ENCODE results near the gene GNAQ. TPM values are rescaled to one million over a fixed set of nuclear protein-coding genes. Genes with fewer than 3 reads are reported as not detected.

The GNAQ gene
- polyA plus RNA-seq, 1 donor (not counting 4 experiments of a cell fraction or from before 2014, with no cell fraction given) = 64.3 TPM

DNA sequence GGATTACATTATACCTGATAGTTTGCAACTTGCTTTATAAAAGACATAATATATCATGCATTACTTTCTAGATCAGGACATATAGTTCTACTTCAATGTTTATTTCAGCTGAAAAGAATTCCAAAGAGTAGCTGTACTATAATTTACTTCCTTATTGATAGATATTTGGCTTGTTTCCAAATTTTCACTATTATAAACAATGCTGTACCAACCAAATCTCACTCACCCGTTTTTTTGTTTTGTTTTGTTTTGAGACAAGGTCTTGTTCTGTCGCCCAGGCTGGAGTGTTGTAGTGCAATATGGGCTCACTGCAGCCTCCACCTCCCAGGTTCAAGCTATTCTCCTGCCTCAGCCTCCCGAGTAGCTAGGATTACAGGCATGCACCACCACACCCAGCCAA lies 132.7 kb downstream of the GNAQ start:
- H3K9me1 ChIP-seq (ENCODE audit: control insufficient read depth, extremely low read depth, insufficient read depth, low read length) = peaks cover 2% of the 10 kb centered on the region
- H3K4me3 ChIP-seq (ENCODE audit: control insufficient read depth in 2 of 3, extremely low read depth in 1 of 3, insufficient read depth in 2 of 3, low read depth in 1 of 3, low read length in 3 of 3) = no peak overlapping the region
- no peak for TF ChIP-seq EZH2 (IDR thresholded peaks at IDR 0.05; ENCODE audit: low read length)
- TF ChIP-seq CTCF (optimal IDR thresholded peaks at IDR 0.05 in 1 of 3, IDR thresholded peaks at IDR 0.05 in 1 of 3, conservative IDR thresholded peaks at IDR 0.05 in 1 of 3; ENCODE audit: extremely low read depth in 1 of 3, insufficient read depth in 2 of 3, low read length in 3 of 3) = no peak
- no peaks in the 10 kb centered on the region for H3K27me3 ChIP-seq (ENCODE audit: control insufficient read depth, extremely low read depth, insufficient read depth, low read length)
- no peak overlapping the region for H3K4me2 ChIP-seq (ENCODE audit: control insufficient read depth, extremely low read depth, insufficient read depth, low read depth, low read length)
- H3K79me2 ChIP-seq (ENCODE audit: control insufficient read depth, insufficient read depth, low read length) = peaks cover 13% of the 10 kb centered on the region
- H3K27ac ChIP-seq (ENCODE audit: control insufficient read depth, insufficient read depth, low read length) = no peak overlapping the region
- peaks cover 11% of the 10 kb centered on the region for H3K4me1 ChIP-seq (ENCODE audit: control insufficient read depth, extremely low read depth, insufficient read depth, low read length)
- no peak overlapping the region for H3K9ac ChIP-seq (ENCODE audit: control insufficient read depth, extremely low read depth, insufficient read depth, low read length)
- H4K20me1 ChIP-seq (ENCODE audit: control insufficient read depth, extremely low read depth, insufficient read depth, low read length) = no peaks in the 10 kb centered on the region
- dilution Hi-C loops (cut with MboI; ENCODE audit: extremely low pct_ligation_motif_present, low sequenced_read_pairs) = no loop called here
- FAIRE-seq (no peak), DNase-seq (ENCODE audit: low read depth, low spot score) (no peak)
- H3K36me3 ChIP-seq (ENCODE audit: control insufficient read depth in 2 of 2, extremely low read depth in 1 of 2, insufficient read depth in 2 of 2, low read length in 2 of 2) = peaks cover 0 to 5% of the 10 kb centered on the region in 2 experiments
- no peak overlapping the region for H2AFZ ChIP-seq (ENCODE audit: control insufficient read depth, low read length)
- no peaks in the 10 kb centered on the region for H3K9me3 ChIP-seq (ENCODE audit: control insufficient read depth, low read depth, low read length)

DNA sequence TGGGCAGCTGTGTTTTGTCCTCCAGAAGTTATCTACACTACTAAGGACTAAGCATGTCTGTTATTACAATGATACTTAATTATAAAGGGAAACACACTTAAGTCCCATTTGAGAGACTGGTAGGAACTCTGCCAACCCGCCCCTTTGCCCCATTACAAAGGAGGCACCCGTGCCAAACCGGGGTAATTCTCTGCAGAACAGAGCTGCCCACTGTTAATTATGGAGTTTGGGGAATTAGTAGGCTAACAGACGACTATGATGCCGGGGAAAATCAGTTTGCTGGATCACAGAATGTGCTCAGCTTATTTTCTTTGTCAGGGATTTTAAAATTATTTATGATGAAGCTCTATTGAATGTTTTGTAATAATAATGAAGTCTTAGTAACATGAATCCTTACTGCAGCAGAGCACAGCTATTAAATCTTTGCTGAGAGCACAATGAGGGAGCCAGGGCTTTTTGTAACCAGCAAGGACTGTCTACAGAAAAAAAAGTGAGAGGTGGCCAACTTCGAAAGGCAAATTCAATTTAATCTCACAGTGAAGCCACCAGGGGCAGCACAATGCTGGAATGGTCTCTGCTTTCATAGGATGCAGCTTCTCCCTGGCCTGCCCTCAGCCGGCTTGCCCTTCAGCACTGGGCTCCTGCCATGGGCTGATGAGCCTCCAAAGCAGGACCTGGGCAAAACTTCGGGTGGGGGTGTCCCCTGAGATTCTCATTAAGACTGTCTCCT lies 134.5 kb downstream of the GNAQ start:
- no peaks in the 10 kb centered on the region for H4K20me1 ChIP-seq (ENCODE audit: control insufficient read depth, extremely low read depth, insufficient read depth, low read length)
- no peak overlapping the region for H3K27ac ChIP-seq (ENCODE audit: control insufficient read depth, insufficient read depth, low read length)
- no peak for TF ChIP-seq EZH2 (IDR thresholded peaks at IDR 0.05; ENCODE audit: low read length)
- TF ChIP-seq CTCF (optimal IDR thresholded peaks at IDR 0.05 in 1 of 3, IDR thresholded peaks at IDR 0.05 in 1 of 3, conservative IDR thresholded peaks at IDR 0.05 in 1 of 3; ENCODE audit: extremely low read depth in 1 of 3, insufficient read depth in 2 of 3, low read length in 3 of 3) = peak; percentile 24 to 29 (median 26)
- no peaks in the 10 kb centered on the region for H3K9me3 ChIP-seq (ENCODE audit: control insufficient read depth, low read depth, low read length)
- H2AFZ ChIP-seq (ENCODE audit: control insufficient read depth, low read length) = no peak overlapping the region
- H3K4me2 ChIP-seq (ENCODE audit: control insufficient read depth, extremely low read depth, insufficient read depth, low read depth, low read length) = no peak overlapping the region
- dilution Hi-C loops (cut with MboI; ENCODE audit: extremely low pct_ligation_motif_present, low sequenced_read_pairs) = no loop called here
- peaks cover 0 to 4% of the 10 kb centered on the region in 2 experiments for H3K36me3 ChIP-seq (ENCODE audit: control insufficient read depth in 2 of 2, extremely low read depth in 1 of 2, insufficient read depth in 2 of 2, low read length in 2 of 2)
- FAIRE-seq = no peak
- no peak overlapping the region for H3K9ac ChIP-seq (ENCODE audit: control insufficient read depth, extremely low read depth, insufficient read depth, low read length)
- H3K27me3 ChIP-seq (ENCODE audit: control insufficient read depth, extremely low read depth, insufficient read depth, low read length) = no peaks in the 10 kb centered on the region
- H3K4me1 ChIP-seq (ENCODE audit: control insufficient read depth, extremely low read depth, insufficient read depth, low read length) = peaks cover 9% of the 10 kb centered on the region
- H3K9me1 ChIP-seq (ENCODE audit: control insufficient read depth, extremely low read depth, insufficient read depth, low read length) = peaks cover 2% of the 10 kb centered on the region
- H3K4me3 ChIP-seq (ENCODE audit: control insufficient read depth in 2 of 3, extremely low read depth in 1 of 3, insufficient read depth in 2 of 3, low read depth in 1 of 3, low read length in 3 of 3) = no peak overlapping the region
- H3K79me2 ChIP-seq (ENCODE audit: control insufficient read depth, insufficient read depth, low read length) = peaks cover 13% of the 10 kb centered on the region
- no peak for DNase-seq (ENCODE audit: low read depth, low spot score)

All from keratinocyte (primary cell).